ENCODE measurements around the gene CUEDC2. TPM values are rescaled to one million over a fixed set of nuclear protein-coding genes. Genes with fewer than 3 reads are reported as not detected.
A peak's percentile ranks its signal among the peaks of the same experiment; 100 is the strongest.

Gene CUEDC2
- total and polyA plus RNA-seq, 3 donors from 2014 or later: 49.0 to 76.0 (median 70.5) TPM

- 72 to 76% methylated on average over 2 of the region's 2 CpGs for WGBS, 2 donors
- intact Hi-C loops (cut with DNase I; ENCODE audit: low total_unique reads): no loop called here
Observed at GRCh38 chr10:102444851-102445250, 12.5 kb upstream of the CUEDC2 start.

GRCh38 chr10:102438374-102438773 lies 6.0 kb upstream of the CUEDC2 start:
- H3K4me1 ChIP-seq: peaks cover 15% of the 10 kb centered on the region
- H3K36me3 ChIP-seq (ENCODE audit: low read depth, missing control alignments): no peaks in the 10 kb centered on the region
- H3K4me3 ChIP-seq: no peak overlapping the region
- intact Hi-C loops (cut with DNase I; ENCODE audit: low total_unique reads): no loop called here
- no peaks in the 10 kb centered on the region for H3K27me3 ChIP-seq
- TF ChIP-seq POLR2A (IDR thresholded peaks at IDR 0.05) (no peak), CTCF (IDR thresholded peaks at IDR 0.05) (no peak)
- DNase-seq: no peak
- WGBS, 2 donors: 73 to 86% methylated on average over 1 of the region's 1 CpG
- H3K27ac ChIP-seq: no peak overlapping the region
- no peaks in the 10 kb centered on the region for H3K9me3 ChIP-seq

More at GRCh38 chr10:102444851-102445250, 12.5 kb upstream of the CUEDC2 start:
- Histone ChIP-seq H3K4me3 (no peak overlapping the region), H3K4me1 (no peaks in the 10 kb centered on the region), H3K27ac (no peak overlapping the region), H3K27me3 (no peaks in the 10 kb centered on the region), H3K9me3 (no peaks in the 10 kb centered on the region), H3K36me3 (ENCODE audit: low read depth, missing control alignments) (no peaks in the 10 kb centered on the region)
- TF ChIP-seq CTCF (IDR thresholded peaks at IDR 0.05): no peak
- no peak for TF ChIP-seq POLR2A (IDR thresholded peaks at IDR 0.05)
- no peak for DNase-seq

- WGBS, 2 donors: 93% methylated on average over 3 of the region's 3 CpGs
- H3K36me3 ChIP-seq (ENCODE audit: low read depth, missing control alignments): no peaks in the 10 kb centered on the region
- intact Hi-C loops (cut with DNase I; ENCODE audit: low total_unique reads): no loop called here
- no peaks in the 10 kb centered on the region for H3K9me3 ChIP-seq
- TF ChIP-seq POLR2A (IDR thresholded peaks at IDR 0.05): no peak
- no peak for TF ChIP-seq CTCF (IDR thresholded peaks at IDR 0.05)
- DNase-seq: no peak
- no peak overlapping the region for H3K4me3 ChIP-seq
- no peaks in the 10 kb centered on the region for H3K27me3 ChIP-seq
- H3K4me1 ChIP-seq: peaks cover 15% of the 10 kb centered on the region
- no peak overlapping the region for H3K27ac ChIP-seq
Observed at GRCh38 chr10:102437515-102437914, 5.1 kb upstream of the CUEDC2 start.

- no peak overlapping the region for H3K27ac ChIP-seq
- 58 to 63% methylated on average over 5 to 6 of the region's 6 CpGs for WGBS, 2 donors
- peaks cover 20% of the 10 kb centered on the region for H3K4me1 ChIP-seq
- no peak for TF ChIP-seq POLR2A (IDR thresholded peaks at IDR 0.05)
- TF ChIP-seq CTCF (IDR thresholded peaks at IDR 0.05): no peak
- H3K27me3 ChIP-seq: no peaks in the 10 kb centered on the region
- no peaks in the 10 kb centered on the region for H3K36me3 ChIP-seq (ENCODE audit: low read depth, missing control alignments)
- no peak for DNase-seq
- H3K4me3 ChIP-seq: no peak overlapping the region
- intact Hi-C loops (cut with DNase I; ENCODE audit: low total_unique reads): no loop called here
- no peaks in the 10 kb centered on the region for H3K9me3 ChIP-seq
Observed at GRCh38 chr10:102436312-102436711, 3.9 kb upstream of the CUEDC2 start.

- intact Hi-C loops (cut with DNase I; ENCODE audit: low total_unique reads): no loop called here
- no peaks in the 10 kb centered on the region for H3K9me3 ChIP-seq
- H3K27me3 ChIP-seq: no peaks in the 10 kb centered on the region
- TF ChIP-seq POLR2A (IDR thresholded peaks at IDR 0.05) (no peak), CTCF (IDR thresholded peaks at IDR 0.05) (no peak)
- no peak for DNase-seq
- 4 to 6% methylated on average over 10 to 12 of the region's 14 CpGs for WGBS, 2 donors
- peak overlapping the region; percentile 31 to 59 for H3K27ac ChIP-seq
- no peaks in the 10 kb centered on the region for H3K36me3 ChIP-seq (ENCODE audit: low read depth, missing control alignments)
- peaks cover 21% of the 10 kb centered on the region for H3K4me1 ChIP-seq
- H3K4me3 ChIP-seq: peak overlapping the region in 1 of 2 donors; percentile 31
Observed at GRCh38 chr10:102435529-102436233, 3.3 kb upstream of the CUEDC2 start.

Measured in testis (tissue), 3 donors.